Natural killer cell treated with Interleukin-12 subunit alpha and Interleukin-12 subunit beta and Interleukin-15 and Interleukin-18, amount 100 ng/mL, for 72 hours (primary cell): ENCODE measurements around the gene ADAMTS12. TPM values are rescaled to one million over a fixed set of nuclear protein-coding genes. Genes with fewer than 3 reads are reported as not detected.

ENCODE experiments used
- ATAC-seq, 2 donors: fragments of 150-1000 bp; cut with Tn5 transposase in 1 of 2; sonication (Bioruptor Pico), chemical (Tn5 transposase) in 1 of 2; 2 replicates each; pipeline ENCODE4 v1.10.0; 2021
- DNase-seq: peaks from one replicate; pipeline ENCODE4 v3.0.0; 2022; ENCODE audit warnings: low spot score
- H3K27ac Mint-ChIP-seq, 2 donors: 1 replicate in 1 of 2; 2 replicates in 1 of 2; pipeline ENCODE4 v1.8.0; 2022; ENCODE audit warnings: mixed read lengths in 2 of 2, mild to moderate bottlenecking in 1 of 2, moderate library complexity in 1 of 2
- H3K27me3 Mint-ChIP-seq, 2 donors: 1 replicate in 1 of 2; 2 replicates in 1 of 2; pipeline ENCODE4 v1.8.0; 2022; ENCODE audit warnings: mixed read lengths in 2 of 2
- H3K36me3 Mint-ChIP-seq: one replicate; pipeline ENCODE4 v1.8.0; 2022; ENCODE audit warnings: mixed read lengths
- H3K4me1 Mint-ChIP-seq, 2 donors: 1 replicate in 1 of 2; 2 replicates in 1 of 2; pipeline ENCODE4 v1.8.0; 2022; ENCODE audit warnings: low read depth in 2 of 2, mixed read lengths in 2 of 2, mild to moderate bottlenecking in 1 of 2
- H3K4me3 Mint-ChIP-seq: one replicate; pipeline ENCODE4 v1.8.0; 2022; ENCODE audit warnings: mixed read lengths
- H3K9me3 Mint-ChIP-seq: 2 replicates; pipeline ENCODE4 v1.8.0; 2022; ENCODE audit warnings: mixed read lengths
- total RNA-seq, 2 donors: library from RNA; stranded (reverse); gene quantifications; one replicate each; pipeline ENCODE4 v1.2.3, GENCODE V29; 2022

ADAMTS12 gene
- total RNA-seq, 2 donors from 2014 or later: not detected

- Mint-ChIP-seq H3K4me3 (no peak overlapping the region), H3K27me3 (peaks cover 3 to 8% of the 10 kb centered on the region in 2 donors), H3K27ac (no peak overlapping the region), H3K9me3 (no peaks in the 10 kb centered on the region), H3K36me3 (no peaks in the 10 kb centered on the region), H3K4me1 (no peaks in the 10 kb centered on the region)
- ATAC-seq: no peak
- no peak for DNase-seq
Observed at GRCh38 chr5:33509036-33509435, 382.8 kb downstream of the ADAMTS12 start.

DNA sequence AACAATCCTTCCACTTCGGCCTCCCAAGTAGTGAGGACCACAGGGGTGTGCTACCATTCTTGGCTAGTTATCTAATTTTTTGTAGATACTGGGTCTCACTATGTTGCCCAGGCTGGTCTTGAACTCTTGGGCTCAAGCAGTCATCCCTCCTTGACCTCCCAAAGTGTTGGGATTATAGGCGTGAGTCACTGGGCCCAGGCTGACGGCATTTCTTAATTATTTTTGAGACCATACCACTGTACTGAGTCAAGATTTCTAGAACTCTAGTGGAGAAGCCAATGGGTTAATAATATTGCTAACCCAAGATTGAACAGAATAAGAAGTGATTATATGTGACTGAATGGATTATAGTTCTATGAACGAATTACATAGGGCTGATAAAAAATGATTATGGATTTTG, 384.4 kb downstream of the ADAMTS12 start:
- ATAC-seq (no peak), DNase-seq (no peak)
- H3K27me3 Mint-ChIP-seq: peaks cover 3 to 8% of the 10 kb centered on the region in 2 donors
- no peaks in the 10 kb centered on the region for H3K9me3 Mint-ChIP-seq
- H3K36me3 Mint-ChIP-seq: no peaks in the 10 kb centered on the region
- no peak overlapping the region for H3K27ac Mint-ChIP-seq
- no peak overlapping the region for H3K4me3 Mint-ChIP-seq
- H3K4me1 Mint-ChIP-seq: no peaks in the 10 kb centered on the region

DNA sequence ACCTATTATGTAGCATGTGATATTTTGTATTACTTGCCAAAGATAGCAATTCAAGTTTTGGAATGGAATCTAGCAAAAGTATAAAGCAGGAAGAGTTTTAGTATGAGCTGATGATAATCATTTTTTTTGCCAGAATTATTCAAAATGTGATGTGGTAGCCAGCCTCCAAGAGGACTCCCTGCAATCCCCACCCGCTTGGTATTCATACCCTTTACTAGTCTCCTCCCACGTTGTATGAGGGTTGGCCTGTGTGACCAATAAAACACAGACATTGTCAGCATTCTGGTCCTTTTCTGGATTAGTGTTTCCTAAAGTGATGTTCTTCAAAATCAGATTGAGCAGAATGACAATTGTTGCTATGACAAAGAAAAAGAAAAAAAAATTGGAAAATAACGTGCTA, 387.2 kb downstream of the ADAMTS12 start:
- Mint-ChIP-seq H3K4me1 (no peaks in the 10 kb centered on the region), H3K4me3 (no peak overlapping the region), H3K27me3 (peaks cover 0 to 3% of the 10 kb centered on the region in 2 donors), H3K9me3 (no peaks in the 10 kb centered on the region), H3K36me3 (no peaks in the 10 kb centered on the region), H3K27ac (no peak overlapping the region)
- ATAC-seq (no peak), DNase-seq (no peak)

- DNase-seq (no peak), ATAC-seq (no peak)
- H3K4me3 Mint-ChIP-seq: no peak overlapping the region
- no peak overlapping the region for H3K27ac Mint-ChIP-seq
- no peaks in the 10 kb centered on the region for H3K4me1 Mint-ChIP-seq
- peaks cover 0 to 3% of the 10 kb centered on the region in 2 donors for H3K27me3 Mint-ChIP-seq
- H3K36me3 Mint-ChIP-seq: no peaks in the 10 kb centered on the region
- no peaks in the 10 kb centered on the region for H3K9me3 Mint-ChIP-seq
Observed at GRCh38 chr5:33501899-33502298, 389.9 kb downstream of the ADAMTS12 start.

GRCh38 chr5:33501260-33501659, 390.5 kb downstream of the ADAMTS12 start:
- ATAC-seq (no peak), DNase-seq (no peak)
- H3K9me3 Mint-ChIP-seq: no peaks in the 10 kb centered on the region
- no peaks in the 10 kb centered on the region for H3K27me3 Mint-ChIP-seq
- H3K36me3 Mint-ChIP-seq: no peaks in the 10 kb centered on the region
- H3K4me1 Mint-ChIP-seq: no peaks in the 10 kb centered on the region
- H3K4me3 Mint-ChIP-seq: no peak overlapping the region
- H3K27ac Mint-ChIP-seq: no peak overlapping the region

DNA sequence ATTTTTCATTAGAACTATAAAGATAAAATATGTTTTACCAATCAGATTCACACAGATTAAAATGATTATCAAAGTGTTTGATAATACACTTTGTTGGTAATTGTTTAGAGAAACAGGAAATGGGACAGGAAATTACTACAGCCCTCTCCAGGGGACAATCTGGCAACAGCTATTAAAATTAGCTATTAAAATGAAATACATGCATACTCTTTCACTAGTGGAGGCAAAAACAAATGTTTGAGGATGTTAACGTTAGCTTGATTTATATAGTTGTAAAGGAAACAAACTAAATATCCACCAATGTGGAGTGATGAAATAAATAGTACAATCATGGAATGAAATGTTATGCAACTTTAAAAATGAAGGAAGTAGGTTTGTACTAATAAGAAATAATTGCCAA, 397.3 kb downstream of the ADAMTS12 start:
- DNase-seq (no peak), ATAC-seq (no peak)
- no peaks in the 10 kb centered on the region for H3K4me1 Mint-ChIP-seq
- no peaks in the 10 kb centered on the region for H3K36me3 Mint-ChIP-seq
- H3K27me3 Mint-ChIP-seq: peaks cover 0 to 3% of the 10 kb centered on the region in 2 donors
- H3K4me3 Mint-ChIP-seq: no peak overlapping the region
- no peak overlapping the region for H3K27ac Mint-ChIP-seq
- no peaks in the 10 kb centered on the region for H3K9me3 Mint-ChIP-seq

DNA sequence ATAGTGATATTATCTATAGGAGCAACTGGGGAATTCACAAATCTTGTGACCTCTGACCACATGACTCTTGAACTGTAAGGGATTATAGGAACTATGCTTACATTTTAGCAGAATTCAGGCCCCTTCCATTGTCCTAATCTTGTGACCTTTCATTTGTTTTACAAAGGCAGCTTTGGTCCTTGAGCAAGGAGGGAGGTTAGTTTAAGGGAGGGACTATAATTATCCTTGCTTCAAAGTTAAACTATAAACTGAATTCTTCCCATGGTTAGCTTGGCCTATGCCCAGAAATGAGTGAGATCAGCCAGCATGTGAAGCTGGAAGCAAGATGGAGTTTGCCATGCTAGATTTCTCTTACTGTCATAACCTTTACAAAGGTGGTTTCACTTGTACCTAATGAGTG, 399.8 kb downstream of the ADAMTS12 start:
- Mint-ChIP-seq H3K36me3 (no peaks in the 10 kb centered on the region), H3K9me3 (no peaks in the 10 kb centered on the region), H3K27ac (no peak overlapping the region)

GRCh38 chr5:33490071-33490665, 401.6 kb downstream of the ADAMTS12 start:
- Mint-ChIP-seq H3K4me3 (no peak overlapping the region), H3K27ac (no peak overlapping the region), H3K4me1 (no peaks in the 10 kb centered on the region), H3K36me3 (no peaks in the 10 kb centered on the region), H3K27me3 (no peaks in the 10 kb centered on the region), H3K9me3 (no peaks in the 10 kb centered on the region)
- no peak for DNase-seq
- ATAC-seq: no peak

More for the DNA sequence above, 399.8 kb downstream of the ADAMTS12 start:
- DNase-seq (no peak), ATAC-seq (no peak)
- H3K4me3 Mint-ChIP-seq: no peak overlapping the region
- no peaks in the 10 kb centered on the region for H3K4me1 Mint-ChIP-seq
- peaks cover 0 to 3% of the 10 kb centered on the region in 2 donors for H3K27me3 Mint-ChIP-seq

DNA sequence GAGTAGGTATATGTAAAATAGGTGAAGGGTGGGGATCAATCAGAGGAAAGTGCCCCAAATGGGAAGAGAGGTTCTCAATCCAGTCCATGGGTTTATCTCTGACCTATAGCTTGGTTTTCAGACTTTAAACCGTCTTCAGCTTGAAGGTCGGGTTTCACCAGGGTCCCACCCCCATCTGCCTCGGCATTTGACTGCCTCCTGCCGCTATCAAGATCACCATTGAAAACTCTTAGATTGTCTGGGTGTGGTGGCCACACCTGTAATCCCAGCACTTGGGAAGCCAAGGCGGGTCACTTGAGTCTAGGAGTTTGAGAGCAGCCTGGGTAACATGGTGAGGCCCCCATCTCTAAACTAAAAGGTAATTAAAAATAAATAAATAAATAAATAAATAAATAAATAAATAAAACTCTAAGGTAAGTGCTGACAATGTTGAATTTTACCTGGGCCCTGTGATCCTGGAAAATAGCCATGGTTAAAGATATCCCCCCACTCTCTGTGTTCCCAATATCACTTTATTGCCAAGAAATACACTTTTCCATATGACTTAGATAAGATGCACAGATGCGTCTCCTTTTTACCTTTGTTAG, 402.2 kb downstream of the ADAMTS12 start:
- Mint-ChIP-seq H3K36me3 (no peaks in the 10 kb centered on the region), H3K4me1 (no peaks in the 10 kb centered on the region), H3K4me3 (no peak overlapping the region), H3K9me3 (no peaks in the 10 kb centered on the region), H3K27ac (no peak overlapping the region), H3K27me3 (no peaks in the 10 kb centered on the region)
- ATAC-seq: no peak
- DNase-seq: no peak

GRCh38 chr5:33488558-33489355, 403.0 kb downstream of the ADAMTS12 start:
- no peak for ATAC-seq
- H3K36me3 Mint-ChIP-seq: no peaks in the 10 kb centered on the region
- H3K4me1 Mint-ChIP-seq: no peaks in the 10 kb centered on the region
- no peak for DNase-seq
- no peaks in the 10 kb centered on the region for H3K27me3 Mint-ChIP-seq
- no peak overlapping the region for H3K27ac Mint-ChIP-seq
- no peak overlapping the region for H3K4me3 Mint-ChIP-seq
- no peaks in the 10 kb centered on the region for H3K9me3 Mint-ChIP-seq

- H3K36me3 Mint-ChIP-seq: no peaks in the 10 kb centered on the region
- no peak overlapping the region for H3K4me3 Mint-ChIP-seq
- no peak overlapping the region for H3K27ac Mint-ChIP-seq
- no peak for ATAC-seq
- DNase-seq: no peak
- no peaks in the 10 kb centered on the region for H3K27me3 Mint-ChIP-seq
- no peaks in the 10 kb centered on the region for H3K4me1 Mint-ChIP-seq
- no peaks in the 10 kb centered on the region for H3K9me3 Mint-ChIP-seq
Observed at GRCh38 chr5:33487236-33487635, 404.6 kb downstream of the ADAMTS12 start.

GRCh38 chr5:33482335-33482734, 409.5 kb downstream of the ADAMTS12 start:
- no peaks in the 10 kb centered on the region for H3K4me1 Mint-ChIP-seq
- H3K27ac Mint-ChIP-seq: no peak overlapping the region
- no peak for DNase-seq
- H3K9me3 Mint-ChIP-seq: no peaks in the 10 kb centered on the region
- H3K27me3 Mint-ChIP-seq: no peaks in the 10 kb centered on the region
- H3K36me3 Mint-ChIP-seq: peaks cover under 1% of the 10 kb centered on the region
- H3K4me3 Mint-ChIP-seq: no peak overlapping the region
- no peak for ATAC-seq

GRCh38 chr5:33480876-33481275, 410.9 kb downstream of the ADAMTS12 start:
- no peak overlapping the region for H3K4me3 Mint-ChIP-seq
- no peak for DNase-seq
- no peaks in the 10 kb centered on the region for H3K27me3 Mint-ChIP-seq
- H3K4me1 Mint-ChIP-seq: peaks cover 0 to 3% of the 10 kb centered on the region in 2 donors
- H3K36me3 Mint-ChIP-seq: peaks cover 11% of the 10 kb centered on the region
- no peak for ATAC-seq
- H3K27ac Mint-ChIP-seq: no peak overlapping the region
- no peaks in the 10 kb centered on the region for H3K9me3 Mint-ChIP-seq

DNA sequence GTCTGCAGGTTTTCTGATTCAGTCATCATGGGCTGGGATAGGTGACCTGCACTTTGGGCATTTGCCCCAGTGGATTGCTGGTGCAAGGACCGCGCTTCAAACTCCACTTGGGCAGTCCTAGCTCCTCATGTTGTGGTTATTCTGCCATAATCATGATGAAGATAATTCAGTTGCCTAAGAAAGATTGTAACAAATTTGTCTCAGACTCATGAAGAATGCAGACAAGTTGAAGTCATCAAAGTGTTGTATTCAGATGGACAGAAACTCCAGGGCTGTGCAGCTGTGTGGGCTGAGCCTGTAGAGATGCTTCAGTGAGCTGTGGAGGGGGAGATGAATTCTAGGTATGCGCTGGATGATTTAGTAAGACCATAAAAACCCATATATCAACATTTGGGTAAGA, 412.5 kb downstream of the ADAMTS12 start:
- Mint-ChIP-seq H3K9me3 (peaks cover 7% of the 10 kb centered on the region), H3K4me3 (no peak overlapping the region), H3K4me1 (peaks cover 0 to 7% of the 10 kb centered on the region in 2 donors), H3K36me3 (peaks cover 26% of the 10 kb centered on the region), H3K27me3 (no peaks in the 10 kb centered on the region), H3K27ac (no peak overlapping the region)
- DNase-seq: no peak
- ATAC-seq: no peak
